Fibroblast of upper back skin (primary cell): ENCODE data around the gene USP21.

Experiments used
- DNase-seq: peaks from one replicate; pipeline ENCODE4 v3.0.0-alpha.2; 2013

The USP21 gene

GRCh38 chr1:161172776-161173376 lies 13.6 kb downstream of the USP21 start:
- peak; percentile 98 for DNase-seq

GRCh38 chr1:161173711-161174110 lies 14.4 kb downstream of the USP21 start:
- no peak for DNase-seq

GRCh38 chr1:161174911-161175310 lies 15.6 kb downstream of the USP21 start:
- no peak for DNase-seq

- DNase-seq, result no peak
Measured at GRCh38 chr1:161175771-161176453, 16.6 kb downstream of the USP21 start.

GRCh38 chr1:161176468-161177111 lies 17.3 kb downstream of the USP21 start:
- DNase-seq, result no peak

GRCh38 chr1:161177112-161177935 lies 18.0 kb downstream of the USP21 start, which contains the start of gene B4GALT3:
Gene B4GALT3, minus strand, starts transcription at chr1:161177507. Its CDS starts 1,447 bp downstream, at chr1:161176060.
- peak; percentile 78 for DNase-seq

GRCh38 chr1:161177936-161178244 lies 18.6 kb downstream of the USP21 start:
- DNase-seq, result no peak

GRCh38 chr1:161179698-161180097 lies 20.4 kb downstream of the USP21 start:
- DNase-seq, result no peak

- DNase-seq, result no peak
Measured at GRCh38 chr1:161180639-161181038, 21.3 kb downstream of the USP21 start.

- peak; percentile 41 for DNase-seq
Measured at GRCh38 chr1:161182214-161182613, 22.9 kb downstream of the USP21 start.

GRCh38 chr1:161185282-161185682 lies 26.0 kb downstream of the USP21 start:
- peak; percentile 73 for DNase-seq

GRCh38 chr1:161185732-161186311 lies 26.5 kb downstream of the USP21 start:
- no peak for DNase-seq

- no peak for DNase-seq
Measured at GRCh38 chr1:161187311-161187710, 28.0 kb downstream of the USP21 start.

GRCh38 chr1:161188381-161188780 lies 29.1 kb downstream of the USP21 start:
- no peak for DNase-seq

- DNase-seq, result no peak
Measured at GRCh38 chr1:161189036-161189435, 29.7 kb downstream of the USP21 start.

- no peak for DNase-seq
Measured at GRCh38 chr1:161190962-161191521, 31.7 kb downstream of the USP21 start.

- DNase-seq, result no peak
Measured at GRCh38 chr1:161191971-161192370, 32.7 kb downstream of the USP21 start.

GRCh38 chr1:161192476-161193465 lies 33.5 kb downstream of the USP21 start:
- peak; percentile 72 for DNase-seq

GRCh38 chr1:161193561-161194235 lies 34.4 kb downstream of the USP21 start:
- no peak for DNase-seq

GRCh38 chr1:161195171-161195570 lies 35.9 kb downstream of the USP21 start:
- DNase-seq, result no peak

- DNase-seq, result no peak
Measured at GRCh38 chr1:161196111-161196510, 36.8 kb downstream of the USP21 start.
